Measurements from ENCODE around the gene NRM. TPM values are rescaled to one million over a fixed set of nuclear protein-coding genes. Genes with fewer than 3 reads are reported as not detected.

NRM gene
- total RNA-seq, 4 donors from 2014 or later, result 2.3 to 9.0 (median 6.8) TPM

GRCh38 chr6:30646450-30647241 is 44.1 kb downstream of the NRM start, which contains the start of gene C6orf136:
Gene C6orf136 (plus strand): TSS chr6:30647133. CDS start chr6:30647232, 99 bp downstream.
- Histone ChIP-seq H3K27me3 (no peaks in the 10 kb centered on the region), H3K9me3 (no peaks in the 10 kb centered on the region), H3K4me3 (peak within 1 kb of the TSS; percentile 96), H3K27ac (peak within 1 kb of the TSS; percentile 94), H3K36me3 (peaks cover 44% of the 10 kb centered on the region), H3K4me1 (peaks cover 22% of the 10 kb centered on the region)
- TF ChIP-seq CTCF (IDR thresholded peaks at IDR 0.05), result no peak
- TF ChIP-seq EP300 (IDR thresholded peaks at IDR 0.05), result no peak
- TF ChIP-seq POLR2A (IDR thresholded peaks at IDR 0.05), result no peak
- TF ChIP-seq POLR2AphosphoS5 (IDR thresholded peaks at IDR 0.05), result no peak
- WGBS, result 9% methylated on average over 36 of the region's 37 CpGs
- peak; percentile 93 for DNase-seq (ENCODE audit: low spot score in 2 of 2)

- Histone ChIP-seq H3K27me3 (no peaks in the 10 kb centered on the region), H3K9me3 (no peaks in the 10 kb centered on the region), H3K27ac (no peak overlapping the region), H3K4me1 (peaks cover 22% of the 10 kb centered on the region), H3K36me3 (peaks cover 44% of the 10 kb centered on the region), H3K4me3 (no peak overlapping the region)
- DNase-seq (ENCODE audit: low spot score in 2 of 2), result no peak
- WGBS, result 64% methylated on average over 1 of the region's 1 CpG
- TF ChIP-seq CTCF (IDR thresholded peaks at IDR 0.05) (no peak), EP300 (IDR thresholded peaks at IDR 0.05) (no peak), POLR2A (IDR thresholded peaks at IDR 0.05) (no peak), POLR2AphosphoS5 (IDR thresholded peaks at IDR 0.05) (no peak)
These were observed 44.8 kb downstream of the NRM start for GRCh38 chr6:30645989-30646388.

GRCh38 chr6:30644769-30645168 is 46.0 kb downstream of the NRM start:
- TF ChIP-seq CTCF (IDR thresholded peaks at IDR 0.05), result no peak
- no peak for TF ChIP-seq POLR2AphosphoS5 (IDR thresholded peaks at IDR 0.05)
- no peak for TF ChIP-seq POLR2A (IDR thresholded peaks at IDR 0.05)
- no peak for TF ChIP-seq EP300 (IDR thresholded peaks at IDR 0.05)
- peaks cover 47% of the 10 kb centered on the region for H3K36me3 ChIP-seq
- WGBS, result 82% methylated on average over 5 of the region's 5 CpGs

GRCh38 chr6:30643656-30644055 is 47.1 kb downstream of the NRM start:
- 94% methylated on average over 2 of the region's 2 CpGs for WGBS
- H3K36me3 ChIP-seq, result peaks cover 45% of the 10 kb centered on the region
- H3K4me3 ChIP-seq, result no peak overlapping the region
- TF ChIP-seq POLR2AphosphoS5 (IDR thresholded peaks at IDR 0.05) (no peak), POLR2A (IDR thresholded peaks at IDR 0.05) (no peak), CTCF (IDR thresholded peaks at IDR 0.05) (no peak), EP300 (IDR thresholded peaks at IDR 0.05) (no peak)
- no peaks in the 10 kb centered on the region for H3K27me3 ChIP-seq
- H3K9me3 ChIP-seq, result no peaks in the 10 kb centered on the region
- DNase-seq (ENCODE audit: low spot score in 2 of 2), result no peak
- peaks cover 18% of the 10 kb centered on the region for H3K4me1 ChIP-seq
- no peak overlapping the region for H3K27ac ChIP-seq

More at GRCh38 chr6:30644769-30645168, 46.0 kb downstream of the NRM start:
- Histone ChIP-seq H3K27me3 (no peaks in the 10 kb centered on the region), H3K9me3 (no peaks in the 10 kb centered on the region), H3K27ac (no peak overlapping the region), H3K4me1 (peaks cover 22% of the 10 kb centered on the region), H3K4me3 (no peak overlapping the region)
- no peak for DNase-seq (ENCODE audit: low spot score in 2 of 2)

GRCh38 chr6:30641048-30641447 is 49.7 kb downstream of the NRM start:
- H3K4me3 ChIP-seq, result no peak overlapping the region
- 93% methylated on average over 1 of the region's 1 CpG for WGBS
- no peaks in the 10 kb centered on the region for H3K27me3 ChIP-seq
- no peak overlapping the region for H3K27ac ChIP-seq
- H3K36me3 ChIP-seq, result peaks cover 54% of the 10 kb centered on the region
- no peaks in the 10 kb centered on the region for H3K9me3 ChIP-seq
- TF ChIP-seq POLR2A (IDR thresholded peaks at IDR 0.05), result no peak
- TF ChIP-seq EP300 (IDR thresholded peaks at IDR 0.05), result no peak
- TF ChIP-seq POLR2AphosphoS5 (IDR thresholded peaks at IDR 0.05), result no peak
- TF ChIP-seq CTCF (IDR thresholded peaks at IDR 0.05), result no peak
- no peak for DNase-seq (ENCODE audit: low spot score in 2 of 2)
- H3K4me1 ChIP-seq, result peaks cover 2% of the 10 kb centered on the region

All from suprapubic skin (tissue), 4 donors.